ENCODE measurements around the gene CATSPERB. TPM values are rescaled to one million over a fixed set of nuclear protein-coding genes. Genes with fewer than 3 reads are reported as not detected.

CATSPERB gene
- total RNA-seq, 1 donor from 2014 or later = 2.5 TPM

DNA sequence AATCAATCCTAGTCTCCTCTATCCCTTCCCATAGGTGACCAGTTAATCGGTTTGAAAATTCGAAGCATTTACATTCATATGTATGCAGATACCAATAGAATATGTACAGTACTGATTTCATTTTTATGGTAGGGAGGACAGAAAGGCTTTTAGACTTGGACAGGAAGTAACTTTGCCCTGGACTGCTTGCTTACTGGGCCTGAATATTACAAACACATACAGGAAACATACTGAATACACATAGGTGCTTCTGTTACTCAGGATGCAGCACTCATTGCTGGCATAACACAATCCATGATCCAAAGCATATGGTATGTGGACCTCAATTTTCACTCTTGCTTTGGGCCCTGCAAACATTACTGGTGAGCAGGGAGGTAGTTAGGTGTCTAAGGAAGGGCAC, 71.1 kb downstream of the CATSPERB start:
- H3K27ac Mint-ChIP-seq = no peak overlapping the region
- no peak overlapping the region for H3K4me3 Mint-ChIP-seq
- H3K27me3 Mint-ChIP-seq = no peaks in the 10 kb centered on the region
- H3K9me3 Mint-ChIP-seq = no peaks in the 10 kb centered on the region
- DNase-seq (ENCODE audit: extremely low spot score, unreplicated experiment) = no peak
- TF ChIP-seq, protein P1, sequence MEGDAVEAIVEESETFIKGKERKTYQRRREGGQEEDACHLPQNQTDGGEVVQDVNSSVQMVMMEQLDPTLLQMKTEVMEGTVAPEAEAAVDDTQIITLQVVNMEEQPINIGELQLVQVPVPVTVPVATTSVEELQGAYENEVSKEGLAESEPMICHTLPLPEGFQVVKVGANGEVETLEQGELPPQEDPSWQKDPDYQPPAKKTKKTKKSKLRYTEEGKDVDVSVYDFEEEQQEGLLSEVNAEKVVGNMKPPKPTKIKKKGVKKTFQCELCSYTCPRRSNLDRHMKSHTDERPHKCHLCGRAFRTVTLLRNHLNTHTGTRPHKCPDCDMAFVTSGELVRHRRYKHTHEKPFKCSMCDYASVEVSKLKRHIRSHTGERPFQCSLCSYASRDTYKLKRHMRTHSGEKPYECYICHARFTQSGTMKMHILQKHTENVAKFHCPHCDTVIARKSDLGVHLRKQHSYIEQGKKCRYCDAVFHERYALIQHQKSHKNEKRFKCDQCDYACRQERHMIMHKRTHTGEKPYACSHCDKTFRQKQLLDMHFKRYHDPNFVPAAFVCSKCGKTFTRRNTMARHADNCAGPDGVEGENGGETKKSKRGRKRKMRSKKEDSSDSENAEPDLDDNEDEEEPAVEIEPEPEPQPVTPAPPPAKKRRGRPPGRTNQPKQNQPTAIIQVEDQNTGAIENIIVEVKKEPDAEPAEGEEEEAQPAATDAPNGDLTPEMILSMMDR (conservative IDR thresholded peaks at IDR 0.05) = no peak
- H3K4me1 Mint-ChIP-seq (ENCODE audit: unreplicated experiment) = no peaks in the 10 kb centered on the region
- H3K36me3 Mint-ChIP-seq = no peaks in the 10 kb centered on the region

DNA sequence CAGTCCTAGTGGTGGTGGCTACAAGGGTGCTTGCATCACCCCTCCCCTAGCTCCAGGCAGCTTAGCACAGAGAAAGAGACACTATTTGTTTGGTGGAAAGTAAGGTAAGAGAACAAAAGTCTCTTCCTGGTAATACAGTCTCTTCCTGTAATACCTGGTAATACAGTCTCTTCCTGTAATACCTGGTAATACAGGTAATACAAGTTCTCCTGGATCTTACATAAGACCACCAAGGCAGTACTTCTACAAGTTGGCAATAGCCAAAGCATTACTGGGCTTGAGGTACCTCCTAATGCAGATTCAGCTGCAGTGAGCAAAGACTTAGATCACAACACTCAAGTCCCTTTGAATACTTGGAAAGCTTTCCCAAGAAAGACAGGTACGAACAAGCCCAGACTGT, 77.0 kb downstream of the CATSPERB start:
- no peaks in the 10 kb centered on the region for H3K36me3 Mint-ChIP-seq
- H3K27ac Mint-ChIP-seq = peak overlapping the region; percentile 16
- no peaks in the 10 kb centered on the region for H3K27me3 Mint-ChIP-seq
- H3K9me3 Mint-ChIP-seq = no peaks in the 10 kb centered on the region
- no peak for DNase-seq (ENCODE audit: extremely low spot score, unreplicated experiment)
- no peaks in the 10 kb centered on the region for H3K4me1 Mint-ChIP-seq (ENCODE audit: unreplicated experiment)
- H3K4me3 Mint-ChIP-seq = no peak overlapping the region
- TF ChIP-seq, protein P1 (conservative IDR thresholded peaks at IDR 0.05) = no peak

DNA sequence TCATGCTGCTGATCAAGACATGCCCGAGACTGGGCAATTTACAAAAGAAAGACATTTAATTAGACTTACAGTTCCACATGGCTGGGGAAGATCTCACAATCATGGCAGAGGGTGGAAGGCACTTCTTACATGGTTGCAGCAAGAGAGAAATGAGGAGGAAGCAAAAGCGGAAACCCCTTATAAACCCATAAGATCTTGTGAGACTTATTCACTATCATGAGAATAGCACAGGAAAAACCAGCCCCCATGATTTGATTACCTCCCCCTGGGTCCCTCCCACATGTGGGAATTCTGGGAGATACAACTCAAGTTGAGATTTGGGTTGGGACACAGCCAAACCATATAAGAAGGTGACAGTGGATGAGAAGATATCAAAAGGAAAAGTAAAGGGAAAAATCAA, 78.4 kb downstream of the CATSPERB start:
- Mint-ChIP-seq H3K36me3 (no peaks in the 10 kb centered on the region), H3K9me3 (no peaks in the 10 kb centered on the region), H3K27me3 (no peaks in the 10 kb centered on the region), H3K4me1 (ENCODE audit: unreplicated experiment) (no peaks in the 10 kb centered on the region), H3K27ac (no peak overlapping the region), H3K4me3 (no peak overlapping the region)
- TF ChIP-seq, protein P1 (conservative IDR thresholded peaks at IDR 0.05) = no peak
- DNase-seq (ENCODE audit: extremely low spot score, unreplicated experiment) = no peak

DNA sequence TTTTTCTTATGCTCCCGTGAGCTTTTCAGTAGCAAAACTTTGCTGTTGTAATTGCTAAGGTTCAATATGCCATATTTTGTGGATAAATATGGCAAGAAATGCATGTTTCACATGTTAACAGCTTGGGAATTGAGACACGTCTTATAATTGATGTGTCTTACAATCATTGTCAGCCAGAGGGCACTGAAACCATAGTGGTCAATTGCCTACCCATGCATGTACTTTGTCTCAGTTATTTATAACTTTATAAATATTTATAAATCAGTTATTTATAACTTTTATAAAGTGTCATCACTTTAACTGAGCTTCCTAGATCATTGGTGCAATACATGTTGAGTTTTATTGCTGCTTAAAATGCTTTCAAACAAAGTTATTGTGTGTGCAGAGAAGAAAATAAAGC, 82.0 kb downstream of the CATSPERB start:
- Mint-ChIP-seq H3K4me3 (no peak overlapping the region), H3K4me1 (ENCODE audit: unreplicated experiment) (no peaks in the 10 kb centered on the region), H3K9me3 (peaks cover 7% of the 10 kb centered on the region), H3K27me3 (peaks cover 4% of the 10 kb centered on the region), H3K27ac (no peak overlapping the region), H3K36me3 (peaks cover 4% of the 10 kb centered on the region)
- DNase-seq (ENCODE audit: extremely low spot score, unreplicated experiment) = no peak
- TF ChIP-seq, protein P1 (conservative IDR thresholded peaks at IDR 0.05) = peak; percentile 68

DNA sequence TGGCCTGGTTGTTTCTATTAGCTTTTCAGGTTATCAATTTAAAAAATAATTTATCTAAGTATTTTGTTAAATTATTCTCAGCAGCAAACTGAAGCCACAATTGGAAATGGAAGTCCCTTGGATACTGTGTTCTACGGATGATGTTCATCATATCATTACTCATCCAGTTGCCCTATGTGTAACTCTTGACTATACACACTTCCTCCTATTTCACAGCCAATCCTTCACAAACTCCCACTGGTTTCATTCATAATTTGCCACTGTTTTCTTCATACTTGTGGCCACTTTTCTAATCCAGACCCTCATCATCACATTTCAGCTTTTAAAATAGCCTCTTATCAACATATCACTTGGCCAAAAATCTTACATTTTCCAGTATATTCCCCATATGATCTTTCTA, 84.0 kb downstream of the CATSPERB start:
- peaks cover 4% of the 10 kb centered on the region for H3K27me3 Mint-ChIP-seq
- DNase-seq (ENCODE audit: extremely low spot score, unreplicated experiment) = no peak
- TF ChIP-seq, protein P1 (conservative IDR thresholded peaks at IDR 0.05) = no peak
- H3K4me3 Mint-ChIP-seq = no peak overlapping the region
- no peak overlapping the region for H3K27ac Mint-ChIP-seq
- peaks cover 7% of the 10 kb centered on the region for H3K9me3 Mint-ChIP-seq
- H3K4me1 Mint-ChIP-seq (ENCODE audit: unreplicated experiment) = no peaks in the 10 kb centered on the region
- peaks cover 4% of the 10 kb centered on the region for H3K36me3 Mint-ChIP-seq

DNA sequence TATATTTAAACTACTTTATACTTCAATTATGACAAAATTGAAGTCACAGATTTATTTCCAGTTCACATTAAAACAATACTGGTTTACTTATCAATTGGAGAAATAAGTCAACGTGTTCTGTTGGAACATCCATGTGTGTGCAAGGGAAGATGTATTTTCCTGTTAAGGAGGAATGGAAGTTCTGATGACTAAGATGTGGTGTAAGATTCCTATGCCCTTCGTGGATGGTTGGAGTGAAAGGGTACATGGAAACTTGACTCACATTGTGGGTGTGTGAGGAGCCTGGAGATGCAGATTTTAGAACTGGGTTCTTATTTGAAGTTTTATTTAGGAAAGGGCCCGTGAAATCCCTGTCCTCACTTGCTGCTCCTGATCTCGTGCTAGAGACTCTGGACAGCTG, 95.3 kb downstream of the CATSPERB start:
- no peaks in the 10 kb centered on the region for H3K36me3 Mint-ChIP-seq
- no peak overlapping the region for H3K4me3 Mint-ChIP-seq
- H3K9me3 Mint-ChIP-seq = no peaks in the 10 kb centered on the region
- H3K4me1 Mint-ChIP-seq (ENCODE audit: unreplicated experiment) = no peaks in the 10 kb centered on the region
- no peak for DNase-seq (ENCODE audit: extremely low spot score, unreplicated experiment)
- TF ChIP-seq, protein P1 (conservative IDR thresholded peaks at IDR 0.05) = no peak
- no peak overlapping the region for H3K27ac Mint-ChIP-seq
- H3K27me3 Mint-ChIP-seq = no peaks in the 10 kb centered on the region

Measured in type B pancreatic cell (in vitro differentiated cells).